ENCODE measurements around the gene KLRF1. TPM values are rescaled to one million over a fixed set of nuclear protein-coding genes. Genes with fewer than 3 reads are reported as not detected.
"Not testable (repeated sequence)": the region's sequence is repeated elsewhere in the genome, so short reads cannot be mapped to it uniquely, and the experiment has no call there.

Gene KLRF1
- polyA plus RNA-seq, 6 donors from 2014 or later = 1.6 to 5.6 (median 2.4) TPM; not detected in 1

DNA sequence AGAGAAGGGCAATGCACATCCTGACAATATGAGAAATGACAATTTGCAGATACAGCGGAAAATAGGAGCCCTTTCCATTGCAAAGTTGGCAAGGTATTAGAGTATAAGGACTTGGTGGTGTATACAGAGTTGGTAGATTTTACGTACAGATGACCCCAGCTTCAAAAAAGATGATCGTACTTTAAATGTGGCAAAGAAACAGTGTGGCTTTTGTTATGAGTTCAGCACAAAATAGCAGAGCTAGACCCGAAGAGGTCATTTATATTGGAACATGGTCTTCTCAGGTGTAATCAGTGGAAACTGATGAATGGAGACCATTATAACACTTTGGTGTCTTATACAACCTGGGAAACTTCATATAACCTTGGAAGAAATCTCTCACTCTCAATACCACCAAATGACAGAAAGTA, 39.6 kb downstream of the KLRF1 start:
- DNase-seq (no peak), ATAC-seq (ENCODE audit: low read depth in 2 of 2) (peak; percentile 15 to 27)
- Mint-ChIP-seq H3K9me3 (peaks cover 4 to 17% (median 13%) of the 10 kb centered on the region in 7 donors), H3K27ac (peak overlapping the region; percentile 52 to 98 (median 82)), H3K4me3 (peak overlapping the region; percentile 80 to 96 (median 92)), H3K4me1 (peaks cover 39 to 60% (median 48%) of the 10 kb centered on the region in 3 donors), H3K36me3 (peaks cover 22 to 23% of the 10 kb centered on the region in 2 donors), H3K27me3 (no peaks in the 10 kb centered on the region)

DNA sequence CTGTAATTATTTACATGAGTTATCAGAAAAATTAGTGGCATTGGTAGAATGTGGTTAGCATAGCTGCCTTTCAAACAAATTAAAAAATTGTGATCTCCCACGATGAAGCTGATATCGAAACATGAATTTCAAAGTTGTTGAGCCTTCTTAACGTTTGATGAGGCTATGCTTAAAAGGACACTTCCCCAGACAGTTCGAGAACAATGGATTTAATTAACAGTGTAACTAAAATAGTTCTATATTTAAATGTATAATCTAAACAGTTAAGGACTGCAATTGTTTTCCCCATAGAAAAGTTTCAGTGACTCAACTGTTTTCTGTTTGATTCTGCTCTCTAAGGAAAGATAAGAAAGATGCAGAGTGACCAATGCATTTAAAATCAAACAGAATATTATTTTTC, 40.2 kb downstream of the KLRF1 start:
- Mint-ChIP-seq H3K4me1 (peaks cover 42 to 64% (median 51%) of the 10 kb centered on the region in 3 donors), H3K36me3 (peaks cover 17 to 19% of the 10 kb centered on the region in 2 donors), H3K27ac (peak overlapping the region; percentile 58 to 98 (median 84)), H3K9me3 (peaks cover 4 to 17% (median 13%) of the 10 kb centered on the region in 7 donors), H3K4me3 (peak overlapping the region; percentile 80 to 96 (median 92)), H3K27me3 (no peaks in the 10 kb centered on the region)
- DNase-seq (no peak), ATAC-seq (ENCODE audit: low read depth in 2 of 2) (no peak)

DNA sequence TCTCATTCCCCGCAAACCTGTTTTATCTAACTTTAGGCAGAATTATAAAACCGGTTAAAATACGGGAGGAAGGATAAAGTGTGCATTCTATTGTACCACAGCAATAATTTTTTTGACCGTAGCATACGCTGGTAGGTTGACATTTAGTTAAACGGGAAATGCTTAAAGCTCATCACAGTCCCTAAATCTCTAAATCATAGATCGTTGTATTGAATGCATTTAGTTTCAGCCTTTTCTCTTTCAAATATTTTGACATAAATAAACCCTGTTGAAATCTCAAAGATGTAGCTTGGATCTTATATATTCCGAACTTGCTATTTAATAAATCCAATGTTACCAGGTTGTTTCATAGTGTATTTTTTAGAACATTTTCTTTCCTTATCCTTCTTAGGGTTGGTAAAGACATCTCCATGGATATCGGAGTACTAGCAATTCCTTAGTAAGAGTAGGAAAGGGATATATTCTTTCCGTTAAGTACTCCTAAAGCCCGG, 41.1 kb downstream of the KLRF1 start:
- Mint-ChIP-seq H3K27ac (peak overlapping the region; percentile 43 to 99 (median 97)), H3K4me1 (peaks cover 39 to 61% (median 46%) of the 10 kb centered on the region in 3 donors), H3K4me3 (peak overlapping the region; percentile 92 to 97 (median 94)), H3K27me3 (no peaks in the 10 kb centered on the region), H3K36me3 (peaks cover 9 to 11% of the 10 kb centered on the region in 2 donors), H3K9me3 (peaks cover 2 to 11% (median 10%) of the 10 kb centered on the region in 7 donors)
- DNase-seq = no peak
- ATAC-seq (ENCODE audit: low read depth in 2 of 2) = no peak

DNA sequence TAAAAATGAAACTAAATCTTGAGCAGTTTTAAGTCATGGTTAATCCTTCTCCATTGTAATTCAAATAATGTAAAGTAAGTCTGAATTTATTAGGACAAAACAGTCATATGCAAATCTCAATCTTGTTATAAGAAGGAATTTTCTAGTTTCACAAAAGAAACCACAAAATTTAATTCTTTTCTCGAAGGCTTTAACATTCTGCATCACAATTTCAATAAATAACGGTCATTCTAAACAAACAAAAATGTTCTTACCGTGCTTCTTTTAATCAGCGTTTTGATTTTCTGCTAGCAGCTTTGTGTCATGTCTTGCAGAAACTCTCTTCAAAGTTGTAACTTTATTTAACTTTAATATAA, 41.6 kb downstream of the KLRF1 start:
- Mint-ChIP-seq H3K4me3 (peak overlapping the region; percentile 92 to 97 (median 94)), H3K36me3 (peaks cover 3 to 5% of the 10 kb centered on the region in 2 donors), H3K27ac (peak overlapping the region; percentile 96 to 99 (median 98)), H3K27me3 (no peaks in the 10 kb centered on the region), H3K9me3 (peaks cover 0 to 5% (median 4%) of the 10 kb centered on the region in 7 donors), H3K4me1 (peaks cover 34 to 55% (median 40%) of the 10 kb centered on the region in 3 donors)
- ATAC-seq (ENCODE audit: low read depth in 2 of 2) (no peak), DNase-seq (no peak)

DNA sequence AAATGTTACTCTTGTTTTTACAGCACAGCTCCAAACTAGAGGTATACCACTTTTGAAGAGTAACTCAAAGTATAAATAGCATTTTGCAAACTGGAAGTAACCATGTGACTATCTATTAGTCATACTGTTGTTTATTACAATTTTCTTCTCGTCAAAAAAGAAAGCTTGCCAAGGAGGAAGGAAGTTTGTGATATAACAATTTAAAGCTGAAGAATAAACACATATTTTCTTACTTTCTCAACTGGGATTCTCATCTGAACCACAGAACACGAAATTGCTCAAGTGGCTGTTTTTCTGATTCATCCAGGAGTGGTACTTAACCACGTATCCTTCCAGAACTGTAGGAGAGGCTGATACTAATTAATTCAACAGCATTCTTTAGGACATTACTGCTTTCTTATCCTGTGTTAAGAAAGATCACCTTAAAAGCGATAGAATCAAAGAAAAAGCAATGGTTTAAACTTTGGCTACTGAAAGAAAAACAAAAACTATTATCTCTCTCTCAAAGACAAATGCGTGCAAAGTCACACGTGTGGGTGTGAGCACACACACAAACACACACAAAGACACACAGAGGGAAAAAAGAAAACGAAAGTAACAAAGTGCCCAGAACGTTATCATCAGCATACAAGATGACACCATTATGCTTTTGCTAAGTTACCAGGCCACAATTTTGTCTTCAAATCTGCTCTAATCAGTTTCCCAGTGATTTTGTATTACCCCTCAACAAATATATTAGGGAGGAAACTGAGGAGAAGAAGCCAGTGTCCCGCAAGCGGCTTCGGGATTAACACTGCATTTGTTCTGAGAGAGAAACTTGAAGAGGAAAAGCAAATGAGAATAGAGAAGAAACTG, 42.3 kb downstream of the KLRF1 start, which contains the start of gene CLEC2B:
TSS of gene CLEC2B (minus strand) at position 48 of the 855 bp plus-strand sequence.
- Mint-ChIP-seq H3K9me3 (peaks cover 0 to 3% (median 0%) of the 10 kb centered on the region in 7 donors), H3K4me1 (peaks cover 34 to 49% (median 35%) of the 10 kb centered on the region in 3 donors), H3K27ac (peak within 1 kb of the TSS; percentile 96 to 99 (median 98)), H3K27me3 (no peaks in the 10 kb centered on the region), H3K4me3 (peak within 1 kb of the TSS; percentile 92 to 97 (median 94)), H3K36me3 (no peaks in the 10 kb centered on the region)
- DNase-seq (peak; percentile 48), ATAC-seq (ENCODE audit: low read depth in 2 of 2) (peak; percentile 71 to 79)

DNA sequence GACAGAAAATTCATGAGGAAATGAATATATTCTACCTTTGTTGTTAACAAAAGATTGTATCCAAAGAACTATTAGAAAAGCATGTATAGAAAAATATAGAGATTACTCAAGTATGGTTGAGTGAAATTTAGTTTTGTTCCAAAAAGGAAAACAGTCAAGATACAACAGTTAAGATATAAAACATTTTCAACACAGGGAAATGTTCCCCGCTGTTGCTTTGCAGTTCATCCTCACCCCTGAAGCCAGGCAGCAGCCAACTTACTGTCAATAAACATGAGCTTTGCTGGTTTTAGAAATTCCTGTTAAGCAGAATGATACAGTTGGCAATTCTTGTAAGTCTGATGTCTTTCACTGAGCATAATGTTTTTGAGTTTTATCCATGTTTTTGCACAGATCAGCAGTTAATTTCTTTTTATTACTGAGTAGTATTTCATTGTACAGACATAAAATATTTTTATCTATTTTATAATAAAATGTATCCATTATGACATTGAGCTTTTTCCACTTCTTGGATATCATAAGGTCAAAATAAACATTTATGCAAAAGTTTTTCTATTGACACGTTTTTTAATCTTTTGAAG, 43.1 kb downstream of the KLRF1 start:
- Mint-ChIP-seq H3K9me3 (peaks cover 0 to 2% (median 0%) of the 10 kb centered on the region in 7 donors), H3K27ac (peak overlapping the region; percentile 96 to 99 (median 98)), H3K4me3 (peak overlapping the region; percentile 92 to 97 (median 94)), H3K27me3 (no peaks in the 10 kb centered on the region), H3K4me1 (peaks cover 27 to 41% (median 30%) of the 10 kb centered on the region in 3 donors), H3K36me3 (peaks cover 0 to 3% of the 10 kb centered on the region in 2 donors)
- ATAC-seq (ENCODE audit: low read depth in 2 of 2) = no peak
- no peak for DNase-seq

DNA sequence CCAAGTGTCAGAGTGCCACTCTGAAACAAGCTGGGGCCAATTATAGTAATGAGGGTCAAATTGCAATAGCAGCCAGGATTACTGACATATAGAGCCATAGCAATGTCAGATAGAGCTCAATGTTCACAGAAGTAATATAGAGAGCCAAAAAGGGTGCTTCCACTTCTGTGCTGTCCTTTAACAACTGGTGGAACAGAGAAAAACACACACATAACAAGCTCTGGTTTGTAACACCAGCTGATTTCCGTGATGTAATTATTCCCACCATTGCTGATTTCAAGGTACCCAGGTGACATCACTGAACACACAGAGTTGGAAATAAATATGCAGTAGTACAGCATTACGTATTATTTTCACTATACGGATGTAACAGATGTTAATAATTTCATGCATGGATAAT, 44.9 kb downstream of the KLRF1 start:
- peaks cover 20 to 25% (median 22%) of the 10 kb centered on the region in 3 donors for H3K4me1 Mint-ChIP-seq
- peaks cover 0 to 7% of the 10 kb centered on the region in 2 donors for H3K36me3 Mint-ChIP-seq
- peaks cover 0 to 2% (median 0%) of the 10 kb centered on the region in 7 donors for H3K9me3 Mint-ChIP-seq
- no peaks in the 10 kb centered on the region for H3K27me3 Mint-ChIP-seq
- ATAC-seq (ENCODE audit: low read depth in 2 of 2) (peak; percentile 15 to 28), DNase-seq (no peak)
- peak overlapping the region in 3 of 8 donors; percentile 14 to 61 (median 16) for H3K4me3 Mint-ChIP-seq
- peak overlapping the region in 3 of 6 donors; percentile 69 to 75 (median 75) for H3K27ac Mint-ChIP-seq

DNA sequence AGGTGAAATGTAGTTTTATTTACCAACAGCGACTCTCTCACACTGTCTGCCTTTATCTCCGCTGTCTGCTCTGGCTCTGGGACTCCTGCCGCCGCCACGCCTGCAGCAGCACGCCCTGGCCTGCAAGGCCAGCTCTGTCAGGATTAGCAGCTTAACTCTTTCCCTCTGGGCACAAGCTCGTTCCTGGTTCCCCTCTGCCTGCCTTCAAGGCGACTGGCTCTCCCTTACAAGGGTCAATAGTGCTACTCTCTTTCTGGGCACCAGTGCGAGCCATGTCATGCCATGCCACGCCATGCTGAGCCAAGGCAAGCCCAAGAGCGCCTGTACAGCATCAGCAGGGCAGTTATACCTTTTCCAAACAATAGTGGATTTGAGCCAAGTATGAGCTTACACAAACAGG, 45.5 kb downstream of the KLRF1 start:
- H3K27ac Mint-ChIP-seq = peak overlapping the region in 3 of 6 donors; percentile 24 to 70 (median 31)
- DNase-seq = no peak
- H3K27me3 Mint-ChIP-seq = no peaks in the 10 kb centered on the region
- peaks cover 0 to 2% (median 0%) of the 10 kb centered on the region in 7 donors for H3K9me3 Mint-ChIP-seq
- peak overlapping the region in 2 of 8 donors; percentile 20 to 55 for H3K4me3 Mint-ChIP-seq
- ATAC-seq (ENCODE audit: low read depth in 2 of 2) = no peak
- peaks cover 0 to 7% of the 10 kb centered on the region in 2 donors for H3K36me3 Mint-ChIP-seq
- peaks cover 20 to 25% (median 22%) of the 10 kb centered on the region in 3 donors for H3K4me1 Mint-ChIP-seq

DNA sequence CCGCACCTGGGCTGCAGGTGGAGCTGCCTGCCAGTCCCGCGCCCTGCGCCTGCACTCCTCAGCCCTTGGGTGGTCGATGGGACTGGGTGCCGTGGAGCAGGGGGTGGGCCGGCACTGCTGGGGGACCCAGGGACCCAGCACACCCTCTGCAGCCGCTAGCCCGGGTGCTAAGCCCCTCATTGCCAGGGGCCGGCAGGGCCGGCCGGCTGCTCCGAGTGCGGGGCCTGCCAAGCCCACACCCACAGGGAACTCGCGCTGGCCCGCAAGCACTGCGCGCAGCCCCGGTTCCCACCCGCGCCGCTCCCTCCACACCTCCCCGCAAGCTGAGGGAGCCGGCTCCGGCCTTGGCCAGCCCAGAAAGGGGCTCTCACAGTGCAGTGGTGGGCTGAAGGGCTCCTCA, 48.8 kb downstream of the KLRF1 start:
- not testable (repeated sequence) for ATAC-seq (ENCODE audit: low read depth in 2 of 2); H3K27me3 Mint-ChIP-seq; H3K9me3 Mint-ChIP-seq; DNase-seq; H3K36me3 Mint-ChIP-seq; H3K27ac Mint-ChIP-seq; H3K4me3 Mint-ChIP-seq
- H3K4me1 Mint-ChIP-seq = peaks cover 15 to 19% (median 15%) of the 10 kb centered on the region in 3 donors

DNA sequence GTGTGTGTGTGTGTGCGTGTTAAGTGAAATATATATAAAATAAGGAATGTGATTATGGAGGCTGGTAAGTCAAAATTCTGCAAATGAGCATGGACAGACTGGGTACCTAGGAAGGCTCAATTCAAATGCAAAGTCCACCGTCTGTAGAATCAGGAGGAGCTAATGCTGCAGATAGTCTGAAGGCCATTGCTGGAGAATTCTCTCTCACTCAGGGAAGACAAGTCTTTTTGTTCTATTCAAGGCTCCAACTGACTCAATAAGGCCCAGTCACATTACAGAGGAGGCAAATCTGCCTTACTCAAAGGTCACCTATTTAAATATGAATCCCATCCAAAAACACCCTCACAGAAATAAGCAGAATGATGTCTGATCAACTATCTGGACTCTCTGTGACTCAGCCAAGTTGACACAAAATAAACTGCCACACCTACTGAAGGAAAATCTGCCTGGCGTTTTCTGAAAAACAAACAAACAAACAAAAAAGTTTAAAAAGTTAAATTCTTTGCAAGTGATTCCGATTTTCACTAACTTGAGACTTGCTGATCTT, 53.3 kb downstream of the KLRF1 start:
- Mint-ChIP-seq H3K27me3 (peaks cover 0 to 9% (median 0%) of the 10 kb centered on the region in 3 donors), H3K27ac (no peak overlapping the region), H3K4me3 (no peak overlapping the region), H3K4me1 (peaks cover 0 to 8% (median 3%) of the 10 kb centered on the region in 3 donors), H3K36me3 (peaks cover 0 to 1% of the 10 kb centered on the region in 2 donors), H3K9me3 (peaks cover 0 to 1% (median 0%) of the 10 kb centered on the region in 7 donors)
- no peak for ATAC-seq (ENCODE audit: low read depth in 2 of 2)
- DNase-seq = no peak

DNA sequence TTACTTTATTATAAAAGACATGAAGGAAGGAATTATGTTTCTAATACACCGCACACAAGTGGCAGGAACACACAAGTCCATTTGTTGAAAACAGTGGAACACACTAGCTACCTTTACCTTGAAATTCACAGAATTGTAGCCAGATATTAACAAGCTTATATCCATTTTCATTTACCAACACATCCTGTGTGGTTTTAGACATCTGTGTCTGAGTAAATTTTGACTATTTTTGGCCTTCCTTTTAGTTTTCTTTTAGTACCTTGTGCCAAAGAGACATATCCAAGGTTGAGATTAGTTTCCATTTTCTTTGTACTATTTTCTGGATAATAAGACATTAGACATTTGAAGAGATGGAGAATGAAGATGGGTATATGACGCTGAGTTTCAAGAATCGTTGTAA, 54.0 kb downstream of the KLRF1 start, which contains the start of gene KLRF2:
TSS of gene KLRF2 (plus strand) at position 244 of the 400 bp plus-strand sequence. CDS start at position 351, 107 bp downstream.
- H3K36me3 Mint-ChIP-seq = no peaks in the 10 kb centered on the region
- DNase-seq (no peak), ATAC-seq (ENCODE audit: low read depth in 2 of 2) (no peak)
- no peaks in the 10 kb centered on the region for H3K9me3 Mint-ChIP-seq
- H3K27me3 Mint-ChIP-seq = peaks cover 0 to 9% (median 0%) of the 10 kb centered on the region in 3 donors
- peak within 1 kb of the TSS in 1 of 8 donors; percentile 30 for H3K4me3 Mint-ChIP-seq
- no peak within 1 kb of the TSS for H3K27ac Mint-ChIP-seq
- H3K4me1 Mint-ChIP-seq = peaks cover 0 to 8% (median 3%) of the 10 kb centered on the region in 3 donors

DNA sequence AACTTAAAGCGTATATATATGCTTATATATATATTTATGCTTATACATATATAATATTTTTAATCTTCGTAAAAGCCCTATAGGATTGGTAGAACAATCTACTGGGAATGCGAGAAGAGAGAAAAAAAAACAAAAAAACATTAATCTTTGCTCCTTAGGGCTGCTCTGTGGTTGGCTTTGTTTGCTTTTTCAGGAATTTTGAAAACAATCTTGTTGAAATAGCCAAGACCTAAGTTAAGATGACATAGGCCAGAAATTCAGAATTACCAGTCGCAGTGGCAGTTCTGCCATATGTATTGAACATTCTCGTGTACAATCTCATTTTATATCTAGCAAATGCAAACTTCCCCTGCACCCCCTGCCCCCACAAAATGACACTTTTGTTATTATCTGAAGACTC, 54.7 kb downstream of the KLRF1 start:
- H3K27ac Mint-ChIP-seq = no peak overlapping the region
- H3K9me3 Mint-ChIP-seq = no peaks in the 10 kb centered on the region
- peaks cover 0 to 9% (median 0%) of the 10 kb centered on the region in 3 donors for H3K27me3 Mint-ChIP-seq
- no peak overlapping the region for H3K4me3 Mint-ChIP-seq
- ATAC-seq (ENCODE audit: low read depth in 2 of 2) = no peak
- peaks cover 0 to 8% (median 3%) of the 10 kb centered on the region in 3 donors for H3K4me1 Mint-ChIP-seq
- DNase-seq = no peak
- H3K36me3 Mint-ChIP-seq = peaks cover 0 to 4% of the 10 kb centered on the region in 2 donors

DNA sequence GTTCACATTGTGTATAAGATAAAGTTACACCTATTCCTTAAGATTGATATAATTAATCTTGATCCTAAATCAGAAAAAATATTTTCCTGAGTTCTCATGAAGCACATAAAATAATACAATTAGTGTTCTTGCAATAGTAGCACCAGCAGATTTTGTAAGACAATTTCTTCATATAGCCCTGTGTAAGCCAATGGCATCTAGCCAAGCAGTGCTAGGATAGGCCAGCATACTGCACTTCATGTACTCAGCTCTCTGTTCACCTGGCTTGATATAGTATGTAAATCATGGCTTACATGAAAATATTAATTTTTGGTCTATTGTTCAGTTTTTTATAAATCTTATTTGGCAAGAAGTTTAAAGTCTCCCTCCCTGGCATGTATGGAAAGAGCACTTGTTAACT, 55.9 kb downstream of the KLRF1 start:
- Mint-ChIP-seq H3K4me3 (no peak overlapping the region), H3K36me3 (peaks cover 0 to 4% of the 10 kb centered on the region in 2 donors), H3K4me1 (peaks cover 0 to 8% (median 3%) of the 10 kb centered on the region in 3 donors), H3K27me3 (peaks cover 0 to 6% (median 0%) of the 10 kb centered on the region in 3 donors), H3K27ac (no peak overlapping the region), H3K9me3 (no peaks in the 10 kb centered on the region)
- DNase-seq (no peak), ATAC-seq (ENCODE audit: low read depth in 2 of 2) (no peak)
